ENCODE results near the gene LAMC3.

Gene LAMC3

DNA sequence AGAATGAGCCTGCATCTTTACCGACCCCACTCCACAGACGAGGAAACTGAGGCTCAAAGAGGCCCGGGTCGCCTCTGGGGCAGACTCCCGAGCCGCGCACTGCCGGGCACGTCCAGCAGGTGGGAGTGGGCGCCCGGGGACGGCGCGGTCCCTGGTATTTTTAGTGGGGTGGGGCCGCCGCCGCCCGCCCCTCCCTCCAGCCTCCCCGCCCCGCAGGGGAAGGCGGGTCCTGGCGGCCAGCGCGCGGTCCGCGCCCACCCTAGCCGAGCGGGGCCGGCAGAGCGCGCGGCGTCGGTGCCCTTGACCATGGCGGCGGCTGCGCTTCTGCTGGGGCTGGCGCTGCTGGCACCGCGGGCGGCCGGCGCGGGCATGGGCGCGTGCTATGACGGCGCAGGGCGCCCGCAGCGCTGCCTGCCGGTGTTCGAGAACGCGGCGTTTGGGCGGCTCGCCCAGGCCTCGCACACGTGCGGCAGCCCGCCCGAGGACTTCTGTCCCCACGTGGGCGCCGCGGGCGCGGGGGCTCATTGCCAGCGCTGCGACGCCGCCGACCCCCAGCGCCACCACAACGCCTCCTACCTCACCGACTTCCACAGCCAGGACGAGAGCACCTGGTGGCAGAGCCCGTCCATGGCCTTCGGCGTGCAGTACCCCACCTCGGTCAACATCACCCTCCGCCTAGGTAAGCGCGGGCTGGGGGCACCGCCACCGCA is at the start of gene LAMC3:
Gene LAMC3 (plus strand): TSS at position 266 of the 710 bp plus-strand sequence. CDS start 41 bp downstream, at position 307.
- peak in 1 of 2 donors; percentile 25 for DNase-seq

- no peak for DNase-seq
Measured at GRCh38 chr9:130959809-130960334, 49.1 kb upstream of the LAMC3 start.

GRCh38 chr9:130960522-130961378 is 48.2 kb upstream of the LAMC3 start:
- DNase-seq, result no peak

DNA sequence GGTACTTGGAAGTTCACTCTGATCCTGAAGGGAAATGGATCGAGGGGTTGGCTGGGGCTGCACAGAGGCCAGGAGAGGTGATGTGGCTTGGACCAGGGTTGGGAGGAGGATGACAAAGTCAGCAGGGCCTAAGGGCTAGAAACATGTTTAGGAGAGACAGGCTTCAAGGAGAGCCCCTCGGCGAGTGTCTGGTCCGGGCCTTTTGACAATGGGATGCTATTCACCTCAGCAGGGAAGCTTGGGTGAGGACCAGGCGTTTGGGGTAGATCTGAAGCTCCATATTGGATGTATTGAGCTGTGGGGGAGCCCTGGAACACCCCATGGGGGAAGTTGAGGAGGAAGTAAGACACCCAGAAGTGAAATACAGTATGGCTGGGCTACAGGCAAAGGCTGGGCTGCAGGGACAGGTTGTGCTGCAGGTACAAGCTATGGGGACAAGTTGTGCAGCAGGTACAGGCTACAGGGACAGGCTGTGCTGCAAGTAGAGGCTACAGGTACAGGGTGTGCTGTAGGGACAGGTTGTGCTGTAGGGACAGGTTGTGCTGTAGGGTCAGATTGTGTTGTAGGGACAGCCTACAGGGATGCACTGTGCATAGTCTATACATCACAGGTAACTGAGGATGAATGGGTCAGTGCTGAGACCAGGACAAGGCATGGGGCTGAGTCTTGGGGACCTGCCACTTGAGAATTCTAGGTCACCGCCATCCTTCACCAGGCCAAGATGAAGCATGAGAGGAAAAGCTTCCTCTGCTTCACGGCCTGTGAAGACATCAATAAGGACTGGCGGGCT is 47.3 kb upstream of the LAMC3 start:
- no peak for DNase-seq

DNA sequence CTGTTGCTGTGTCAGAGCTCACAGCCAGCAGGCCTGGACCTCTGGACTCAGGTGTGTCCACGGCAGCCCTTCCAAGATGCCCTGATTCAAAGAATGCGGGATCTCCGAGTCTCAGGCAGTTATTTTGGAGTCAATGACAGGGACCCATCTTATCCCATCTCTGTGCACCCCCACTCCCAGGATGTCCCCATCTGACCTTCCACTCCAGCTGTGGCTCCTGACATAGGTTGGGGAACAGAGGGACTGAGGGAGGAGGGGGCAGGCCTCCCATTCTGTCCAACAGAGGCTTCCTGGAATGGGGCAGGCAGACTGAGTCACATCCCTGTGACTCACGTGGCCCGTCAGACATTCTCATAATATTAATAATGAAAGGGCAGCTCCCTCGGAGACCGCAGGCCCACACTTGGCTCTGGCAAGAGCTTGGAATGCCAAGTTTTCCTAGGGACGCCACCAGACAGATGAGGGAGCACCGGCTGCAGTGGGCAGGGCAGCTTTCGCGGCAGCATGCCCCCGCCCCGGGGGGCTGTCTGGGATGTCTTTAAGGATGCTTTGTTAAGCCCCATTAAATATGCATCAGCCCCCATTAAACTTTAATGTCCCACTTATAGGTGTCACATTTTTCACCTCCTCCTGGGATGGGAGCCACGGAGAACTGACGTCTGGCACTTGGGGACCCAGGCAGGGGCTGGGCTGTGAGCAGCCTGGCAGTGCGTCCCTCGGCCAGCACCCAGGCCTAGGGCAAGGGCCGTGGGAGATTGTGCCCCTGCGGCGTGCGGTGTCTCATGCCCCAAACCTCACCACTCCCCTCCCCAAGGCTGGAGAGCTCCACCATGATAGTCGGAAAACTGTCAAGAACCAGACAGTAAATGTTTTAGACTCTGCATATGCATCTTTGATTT is 46.3 kb upstream of the LAMC3 start:
- no peak for DNase-seq

DNA sequence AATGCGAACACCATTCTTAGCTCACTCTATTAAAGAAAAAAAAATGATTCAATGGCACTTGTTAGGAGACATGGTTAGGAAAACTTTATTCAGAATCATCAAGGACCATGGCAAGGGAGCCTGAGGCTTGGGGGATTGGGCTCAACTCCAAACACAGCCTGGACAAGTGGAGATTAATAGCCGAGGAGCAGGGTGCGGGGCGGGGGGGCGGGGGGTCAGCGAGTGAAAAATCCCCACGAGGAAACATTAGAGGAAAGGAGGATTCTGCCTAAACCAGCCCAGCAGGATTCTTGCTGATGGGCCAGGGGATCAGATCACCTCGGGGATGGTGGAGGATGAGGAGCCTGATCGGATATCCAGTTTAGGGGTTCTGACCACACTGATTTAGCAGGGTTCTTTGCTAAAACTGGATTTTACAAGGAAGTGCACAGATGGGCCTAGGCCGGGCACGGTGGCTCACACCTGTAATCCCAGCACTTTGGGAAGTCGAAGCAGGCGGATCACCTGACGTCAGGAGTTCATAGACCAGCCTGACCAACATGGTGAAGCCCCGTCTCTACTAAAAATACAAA is 45.6 kb upstream of the LAMC3 start:
- no peak for DNase-seq

GRCh38 chr9:130963916-130964315 is 45.1 kb upstream of the LAMC3 start:
- no peak for DNase-seq

- DNase-seq, result no peak
Measured at GRCh38 chr9:130965680-130966079, 43.3 kb upstream of the LAMC3 start.

DNA sequence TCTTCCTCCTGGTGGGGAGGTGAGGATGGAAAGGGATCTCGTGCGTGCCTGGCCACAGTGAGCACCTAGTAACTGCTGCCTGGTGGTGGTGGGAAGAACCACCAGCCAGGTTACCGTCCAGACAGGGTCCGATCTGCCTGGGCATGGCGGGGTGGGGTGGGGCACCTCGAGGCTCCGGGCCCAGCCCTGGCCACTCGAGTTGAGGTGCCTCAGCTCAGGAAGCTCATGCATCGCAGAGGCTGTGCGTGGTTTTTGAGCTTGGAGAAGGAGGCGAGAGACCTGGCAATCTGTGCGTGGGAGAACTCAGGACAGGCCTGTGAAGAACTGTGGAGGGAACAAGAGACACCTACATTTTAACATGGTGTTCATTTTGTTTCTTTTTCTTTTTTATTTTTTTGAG is 38.9 kb upstream of the LAMC3 start:
- no peak for DNase-seq

GRCh38 chr9:130970855-130971254 is 38.1 kb upstream of the LAMC3 start:
- no peak for DNase-seq

DNA sequence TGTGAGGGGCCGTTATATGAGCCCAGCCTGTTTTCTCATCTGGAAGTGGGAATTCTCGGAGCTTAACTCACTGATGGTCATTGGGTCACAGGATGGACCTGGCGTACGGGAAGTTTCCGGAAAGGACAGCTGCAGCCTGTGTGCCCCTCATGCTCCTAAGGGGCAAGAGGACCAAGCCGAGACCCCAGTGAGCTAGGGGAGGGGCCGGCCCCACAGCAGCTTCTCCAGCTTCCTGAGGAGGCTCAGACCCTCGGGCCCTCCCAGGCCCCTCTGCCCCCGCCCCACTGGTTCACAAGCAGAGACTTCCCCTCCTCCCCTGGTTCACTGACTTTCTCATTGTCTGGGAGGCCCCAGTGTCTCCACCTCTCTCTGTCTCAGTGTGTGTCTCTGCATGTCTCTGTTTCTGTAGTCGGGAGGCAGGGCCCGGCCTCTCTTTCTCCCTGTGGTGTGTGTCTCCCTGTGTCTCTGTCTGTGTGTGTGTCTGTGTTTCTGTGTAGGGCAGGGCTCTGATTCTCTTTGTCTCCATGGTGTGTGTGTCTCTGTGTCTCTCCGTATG is 37.6 kb upstream of the LAMC3 start:
- DNase-seq, result no peak

DNA sequence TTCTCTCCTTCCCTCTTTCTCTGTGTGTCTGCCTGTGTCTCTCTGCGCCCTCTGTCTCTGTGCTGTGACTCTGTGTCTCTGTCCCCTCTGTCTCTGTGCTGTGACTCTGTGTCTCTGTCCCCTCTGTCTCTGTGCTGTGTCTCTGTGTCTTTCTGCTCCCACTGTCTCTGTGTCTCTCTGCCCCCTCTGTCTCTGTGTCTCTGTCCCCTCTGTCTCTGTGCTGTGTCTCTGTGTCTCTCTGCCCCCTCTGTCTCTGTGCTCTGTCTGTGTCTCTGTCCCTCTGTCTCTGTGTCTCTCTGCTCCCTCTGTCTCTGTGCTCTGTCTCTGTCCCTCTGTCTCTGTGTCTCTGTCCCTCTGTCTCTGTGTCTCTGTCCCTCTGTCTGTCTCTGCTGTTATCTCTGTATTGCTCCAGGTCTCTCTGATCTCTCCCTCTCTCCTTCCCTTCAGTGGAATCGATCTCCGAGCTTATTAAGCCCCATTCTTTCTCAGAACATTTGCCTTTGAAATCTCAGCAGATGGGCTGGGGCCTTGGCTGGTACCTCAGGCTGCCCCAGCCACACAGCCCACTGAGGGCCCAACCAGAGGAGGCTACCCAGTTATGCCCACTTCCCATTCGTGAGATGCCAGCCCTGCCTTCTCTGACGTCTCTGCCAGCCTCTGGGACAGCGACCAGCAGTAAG is 36.6 kb upstream of the LAMC3 start:
- DNase-seq, result no peak

GRCh38 chr9:130972957-130973685 is 35.9 kb upstream of the LAMC3 start:
- no peak for DNase-seq

DNA sequence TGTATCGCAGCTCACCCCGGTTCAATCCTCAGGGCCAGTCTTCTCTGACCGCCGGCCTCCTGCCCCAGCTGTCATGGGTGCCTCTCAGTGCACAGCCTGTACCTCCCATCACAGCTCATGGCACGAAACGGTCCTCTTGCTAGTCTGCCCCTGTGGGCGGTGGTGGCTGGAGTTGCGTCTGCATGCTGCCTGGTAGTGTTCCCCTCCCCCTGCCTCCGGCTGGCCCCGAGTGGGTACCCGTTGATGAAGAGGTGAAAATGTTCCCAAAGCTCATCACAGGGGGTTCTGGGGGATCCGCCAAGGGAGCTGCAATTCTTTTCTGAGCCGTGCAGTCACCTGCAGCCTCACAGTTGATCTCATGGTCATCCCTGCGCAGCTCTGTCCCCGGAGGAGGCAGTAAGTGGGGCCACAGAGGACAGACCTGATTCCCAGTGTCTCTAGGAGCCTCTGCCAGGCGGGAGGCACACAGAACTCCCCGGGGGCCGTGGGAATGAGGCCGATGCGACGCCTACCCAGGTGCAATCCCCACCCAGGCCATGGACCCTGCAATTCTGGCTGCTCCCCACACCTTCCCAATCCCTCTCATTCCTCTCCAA is 35.2 kb upstream of the LAMC3 start:
- DNase-seq, result no peak

DNA sequence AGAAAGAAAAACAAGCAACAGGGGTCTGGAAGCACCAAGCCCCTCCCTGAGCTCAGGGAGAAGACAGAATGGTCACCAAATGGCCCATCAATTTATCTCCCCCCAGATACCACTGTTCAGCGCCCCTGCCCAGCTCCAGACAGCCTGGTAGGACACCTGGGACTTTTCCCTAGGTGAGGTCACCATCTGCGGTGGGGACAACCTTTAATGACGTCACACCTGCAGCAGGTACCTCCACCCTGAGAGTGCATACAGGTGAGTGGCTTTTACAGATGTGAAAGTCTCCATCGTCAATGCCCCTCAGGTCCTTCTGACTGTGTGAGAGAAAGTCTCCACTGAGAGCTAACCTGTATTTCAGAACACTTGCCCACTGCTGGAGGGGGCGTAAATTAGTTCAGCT is 34.3 kb upstream of the LAMC3 start:
- DNase-seq, result no peak

DNA sequence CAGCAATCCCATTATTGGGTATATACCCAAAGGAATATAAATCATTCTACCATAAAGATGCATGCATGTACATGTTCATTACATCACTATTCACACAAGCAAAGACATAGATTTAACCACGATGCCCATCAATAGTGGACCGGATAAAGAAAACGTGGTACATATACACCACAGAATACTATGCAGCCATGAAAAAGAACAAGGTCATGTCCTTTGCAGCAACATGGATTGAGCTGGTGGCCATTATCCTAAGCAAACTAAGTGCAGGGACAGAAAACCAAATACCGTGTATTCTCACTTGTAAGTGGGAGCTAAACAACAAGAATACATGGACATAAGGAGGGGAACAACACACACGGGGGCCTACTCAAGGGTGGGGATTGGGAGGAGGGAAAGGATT is 33.8 kb upstream of the LAMC3 start:
- DNase-seq, result no peak

GRCh38 chr9:130975932-130976841 is 32.8 kb upstream of the LAMC3 start:
- no peak for DNase-seq

DNA sequence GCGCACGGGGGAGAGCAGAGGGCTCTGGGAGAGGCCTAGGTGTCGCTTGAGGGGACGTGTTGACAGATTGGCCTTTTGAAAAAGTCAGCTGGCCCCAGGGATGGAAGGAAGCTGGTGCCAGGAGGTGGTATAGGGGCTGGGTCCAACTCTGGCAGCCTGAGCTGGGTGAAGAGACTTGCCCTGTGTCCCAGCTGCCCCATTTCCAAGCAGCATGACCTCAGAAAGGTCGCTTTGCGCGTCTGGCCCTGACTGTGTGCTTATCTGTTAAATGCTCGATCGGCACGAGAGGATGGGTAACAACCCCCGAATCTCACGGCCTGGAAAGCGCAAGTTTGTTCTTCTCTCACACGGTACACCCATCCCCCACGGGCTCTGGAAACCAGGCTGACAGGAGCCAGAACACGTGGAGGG is 31.2 kb upstream of the LAMC3 start:
- DNase-seq, result no peak
